ENCODE data around the gene PSMB2.

The PSMB2 gene

DNA sequence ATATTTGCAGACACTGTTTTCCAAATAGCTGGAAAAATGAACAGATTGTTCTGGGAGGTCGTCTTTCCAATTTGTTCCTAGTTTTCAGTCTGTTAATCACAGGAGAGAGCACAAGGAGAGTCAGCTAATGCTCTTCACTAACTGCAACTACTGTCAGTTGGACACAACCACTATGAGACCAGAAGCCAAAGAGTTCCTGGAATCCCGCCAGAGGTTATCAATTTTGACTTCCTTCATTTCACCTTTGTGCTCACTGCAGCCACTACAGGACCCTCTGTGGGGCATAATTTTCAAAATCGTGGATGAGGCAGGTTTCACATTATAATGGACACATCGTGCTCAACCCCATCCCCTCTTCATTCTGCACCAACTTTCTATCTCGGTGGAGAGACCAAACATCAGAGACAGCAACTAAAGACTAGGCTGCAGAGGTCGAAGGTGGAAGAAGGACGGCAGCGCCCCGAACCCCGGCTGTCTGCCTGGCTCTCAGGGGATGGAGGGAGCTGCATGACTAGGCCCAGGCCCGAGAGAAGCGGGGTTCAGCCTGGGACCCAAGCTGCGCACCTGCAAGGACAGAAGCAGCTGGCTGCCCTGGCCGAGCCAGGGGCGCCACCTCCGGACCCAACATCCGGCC is 84.7 kb downstream of the PSMB2 start:
- no peak for DNase-seq (ENCODE audit: low read depth in 3 of 3)

- DNase-seq (ENCODE audit: low read depth in 3 of 3), result no peak
These were observed 85.5 kb downstream of the PSMB2 start for GRCh38 chr1:35555601-35556477.

DNA sequence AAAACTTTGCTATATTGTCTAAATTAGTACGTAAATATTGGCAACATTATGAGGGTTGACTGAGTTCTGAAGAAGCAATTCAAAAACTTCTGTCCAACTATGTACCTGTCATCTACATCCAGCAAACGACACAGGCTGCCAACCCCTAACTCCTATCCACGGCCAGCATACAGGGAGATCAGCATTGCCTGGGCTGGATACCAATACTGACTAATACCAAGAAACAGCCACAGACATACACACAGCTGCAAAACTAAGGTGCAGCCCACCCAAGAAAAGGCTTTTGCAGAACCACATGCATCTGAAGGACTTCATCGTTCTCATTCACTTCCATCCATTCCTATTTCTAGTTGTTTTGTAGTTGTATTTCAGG is 86.1 kb downstream of the PSMB2 start:
- no peak for DNase-seq (ENCODE audit: low read depth in 3 of 3)

- DNase-seq (ENCODE audit: low read depth in 3 of 3), result no peak
These were observed 86.8 kb downstream of the PSMB2 start for GRCh38 chr1:35554266-35555211.

GRCh38 chr1:35553851-35554250 is 87.5 kb downstream of the PSMB2 start:
- DNase-seq (ENCODE audit: low read depth in 3 of 3), result no peak
